HT-29 (cell line): Measurements from ENCODE around the gene C16orf54. TPM values are rescaled to one million over a fixed set of nuclear protein-coding genes. Genes with fewer than 3 reads are reported as not detected.
"Not testable (repeated sequence)": the region's sequence is repeated elsewhere in the genome, so short reads cannot be mapped to it uniquely, and the experiment has no call there.

Experiments
- DNase-seq: peaks from one replicate; pipeline ENCODE4 v3.0.0-alpha.2; 2015; ENCODE audit warnings: low spot score
- total RNA-seq: library from RNA; depleted of rRNA; stranded (reverse); fragments of >200 nt; shearing (Covaris generic); gene quantifications from 2 replicates; pipeline ENCODE4 v1.2.3, GENCODE V29; 2014

Gene C16orf54
- total RNA-seq, 1 experiment from 2014 or later, result 0.36 TPM

GRCh38 chr16:29740630-29741015 lies 5.2 kb downstream of the C16orf54 start:
- not testable (repeated sequence) for DNase-seq

GRCh38 chr16:29739927-29740629 lies 5.7 kb downstream of the C16orf54 start:
- not testable (repeated sequence) for DNase-seq

GRCh38 chr16:29738514-29738913 lies 7.3 kb downstream of the C16orf54 start:
- DNase-seq, result no peak

- DNase-seq, result no peak
Observed at GRCh38 chr16:29737713-29738112, 8.1 kb downstream of the C16orf54 start.

GRCh38 chr16:29736764-29737163 lies 9.0 kb downstream of the C16orf54 start:
- DNase-seq, result no peak

GRCh38 chr16:29736112-29736511 lies 9.7 kb downstream of the C16orf54 start:
- no peak for DNase-seq

GRCh38 chr16:29734786-29735185 lies 11.0 kb downstream of the C16orf54 start:
- DNase-seq, result no peak

GRCh38 chr16:29731768-29732601 lies 13.8 kb downstream of the C16orf54 start:
- DNase-seq, result not testable (repeated sequence)

- no peak for DNase-seq
Observed at GRCh38 chr16:29730649-29731048, 15.1 kb downstream of the C16orf54 start.

- DNase-seq, result peak; percentile 61
Observed at GRCh38 chr16:29729116-29729521, 16.7 kb downstream of the C16orf54 start.

GRCh38 chr16:29727452-29727851 lies 18.3 kb downstream of the C16orf54 start:
- DNase-seq, result no peak

GRCh38 chr16:29726845-29727377 lies 18.9 kb downstream of the C16orf54 start:
- no peak for DNase-seq

- DNase-seq, result peak; percentile 76
Observed at GRCh38 chr16:29721167-29721879, 24.5 kb downstream of the C16orf54 start.

GRCh38 chr16:29720703-29721102 lies 25.1 kb downstream of the C16orf54 start:
- no peak for DNase-seq

- DNase-seq, result no peak
Observed at GRCh38 chr16:29719063-29719462, 26.7 kb downstream of the C16orf54 start.

- no peak for DNase-seq
Observed at GRCh38 chr16:29717113-29717512, 28.7 kb downstream of the C16orf54 start.

- no peak for DNase-seq
Observed at GRCh38 chr16:29714972-29715371, 30.8 kb downstream of the C16orf54 start.

GRCh38 chr16:29714396-29714795 lies 31.4 kb downstream of the C16orf54 start:
- DNase-seq, result no peak

- DNase-seq, result no peak
Observed at GRCh38 chr16:29712809-29713208, 33.0 kb downstream of the C16orf54 start.

GRCh38 chr16:29710227-29711219 lies 35.3 kb downstream of the C16orf54 start:
- peak; percentile 84 for DNase-seq

GRCh38 chr16:29709657-29710056 lies 36.1 kb downstream of the C16orf54 start:
- DNase-seq, result not testable (repeated sequence)
